Glomerular visceral epithelial cell (primary cell): ENCODE results near the gene ABCA7.

Source experiments
- DNase-seq: peaks from one replicate; pipeline ENCODE4 v3.0.0-alpha.2; 2016; ENCODE audit errors: extremely low spot score

Gene ABCA7

GRCh38 chr19:1055886-1056620 is 16.1 kb downstream of the ABCA7 start:
- DNase-seq, result no peak

DNA sequence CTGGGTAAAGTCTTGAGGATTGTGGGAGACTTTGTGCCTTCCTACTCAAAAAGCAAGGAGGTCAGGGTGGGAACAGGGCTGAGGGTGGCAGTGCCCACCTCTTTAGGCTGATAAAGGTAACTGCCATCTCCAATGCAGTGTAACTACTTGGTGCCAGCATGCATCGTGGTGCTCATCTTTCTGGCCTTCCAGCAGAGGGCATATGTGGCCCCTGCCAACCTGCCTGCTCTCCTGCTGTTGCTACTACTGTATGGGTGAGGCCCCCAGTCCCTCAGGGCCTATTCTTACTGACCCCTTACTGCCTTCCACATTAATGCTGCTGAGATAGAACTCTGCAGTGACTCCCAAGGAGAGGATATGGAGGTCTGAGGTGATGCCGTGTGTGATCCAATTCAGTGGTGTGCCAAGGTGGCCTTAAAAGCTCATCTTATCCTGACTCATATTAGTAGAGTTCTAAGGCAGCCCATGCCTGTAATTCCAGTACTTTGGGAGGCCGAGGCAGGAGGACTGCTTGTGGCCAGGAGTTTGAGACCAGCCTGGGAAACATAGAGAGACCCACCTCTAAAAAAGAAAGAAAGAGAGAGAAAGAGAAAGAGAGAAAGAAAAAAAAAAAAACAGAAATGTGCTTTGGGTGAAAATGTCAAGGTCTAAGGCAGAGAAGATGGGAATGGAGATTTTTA is 17.4 kb downstream of the ABCA7 start:
- DNase-seq, result no peak

DNA sequence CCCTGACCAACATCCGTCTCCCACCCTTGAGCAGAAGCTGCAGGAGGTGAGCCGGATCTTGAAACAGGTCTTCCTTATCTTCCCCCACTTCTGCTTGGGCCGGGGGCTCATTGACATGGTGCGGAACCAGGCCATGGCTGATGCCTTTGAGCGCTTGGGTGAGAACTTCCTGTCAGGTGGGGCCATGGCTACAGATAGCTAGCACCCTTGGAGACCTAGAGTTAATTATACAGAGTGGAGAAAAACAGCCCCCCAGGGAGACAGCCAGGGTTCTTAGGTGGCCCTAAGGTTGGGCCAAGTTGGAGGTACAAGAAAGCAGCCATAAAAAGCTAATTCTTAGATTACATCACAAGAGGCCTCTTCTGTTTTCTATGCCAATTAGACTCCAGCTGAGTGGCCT is 18.2 kb downstream of the ABCA7 start:
- no peak for DNase-seq

DNA sequence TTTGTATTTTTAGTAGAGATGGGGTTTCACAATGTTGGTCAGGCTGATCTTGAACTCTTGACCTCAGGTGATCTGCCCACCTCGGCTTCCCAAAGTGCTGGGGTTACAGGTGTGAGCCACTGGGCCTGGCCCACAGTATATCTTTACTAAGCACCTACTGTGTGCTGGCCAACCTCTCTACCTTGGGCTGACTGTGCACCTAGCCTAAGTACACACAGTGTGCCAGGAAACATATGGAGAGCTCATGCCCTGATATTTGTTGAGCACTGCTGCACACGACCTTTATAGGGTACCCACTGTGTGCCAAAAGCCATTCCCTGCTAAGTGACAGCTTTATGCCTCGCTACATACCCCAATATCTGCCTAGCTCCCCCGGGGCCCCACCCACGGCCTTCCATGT is 20.8 kb downstream of the ABCA7 start:
- no peak for DNase-seq

DNA sequence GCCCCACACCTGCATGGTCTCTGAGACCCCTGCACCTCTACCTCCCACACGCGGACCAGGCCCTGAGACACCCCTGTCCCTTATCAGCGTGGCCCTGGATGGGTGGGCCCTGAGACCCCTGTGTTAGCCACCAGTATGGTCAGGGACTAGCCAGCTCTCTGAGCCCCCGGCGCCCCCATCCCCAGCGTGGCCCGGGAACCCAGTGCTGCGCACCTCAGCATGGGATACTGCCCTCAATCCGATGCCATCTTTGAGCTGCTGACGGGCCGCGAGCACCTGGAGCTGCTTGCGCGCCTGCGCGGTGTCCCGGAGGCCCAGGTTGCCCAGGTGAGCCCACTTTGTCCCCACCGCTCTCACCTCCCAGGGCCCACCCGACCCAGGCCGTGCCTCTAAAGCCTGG is 22.1 kb downstream of the ABCA7 start:
- DNase-seq, result no peak

- no peak for DNase-seq
These were observed 22.6 kb downstream of the ABCA7 start for GRCh38 chr19:1062387-1063029.

DNA sequence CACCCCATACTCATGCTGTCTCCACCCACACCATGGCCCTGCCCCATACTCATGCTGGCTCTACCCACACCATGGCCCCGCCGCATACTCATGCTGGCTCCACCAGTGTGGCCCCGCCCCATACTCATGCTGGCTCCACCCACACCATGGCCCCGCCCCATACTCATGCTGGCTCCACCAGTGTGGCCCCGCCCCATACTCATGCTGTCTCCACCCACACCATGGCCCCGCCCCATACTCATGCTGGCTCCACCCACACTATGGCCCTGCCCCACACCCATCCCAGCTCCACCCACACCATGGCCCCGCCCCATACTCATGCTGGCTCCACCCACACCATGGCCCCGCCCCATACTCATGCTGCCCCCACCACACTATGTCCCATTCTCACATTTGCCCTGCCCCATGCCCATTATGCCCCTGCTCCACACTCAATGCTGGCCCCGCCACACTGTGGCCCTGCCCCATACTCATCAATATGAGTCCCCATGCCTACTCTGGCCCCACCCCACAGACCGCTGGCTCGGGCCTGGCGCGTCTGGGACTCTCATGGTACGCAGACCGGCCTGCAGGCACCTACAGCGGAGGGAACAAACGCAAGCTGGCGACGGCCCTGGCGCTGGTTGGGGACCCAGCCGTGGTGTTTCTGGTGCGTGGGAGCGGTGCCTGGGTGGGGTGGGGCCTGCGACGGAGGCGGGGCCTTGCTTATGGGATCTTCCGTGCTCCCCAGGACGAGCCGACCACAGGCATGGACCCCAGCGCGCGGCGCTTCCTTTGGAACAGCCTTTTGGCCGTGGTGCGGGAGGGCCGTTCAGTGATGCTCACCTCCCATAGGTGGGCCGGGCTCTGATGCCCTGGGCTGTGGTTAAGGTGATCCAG is 23.4 kb downstream of the ABCA7 start:
- no peak for DNase-seq

- DNase-seq, result no peak
These were observed 24.2 kb downstream of the ABCA7 start for GRCh38 chr19:1063909-1064660.

GRCh38 chr19:1064661-1065605 is 25.0 kb downstream of the ABCA7 start:
- DNase-seq, result peak; percentile 65

- DNase-seq, result peak; percentile 45
These were observed 25.8 kb downstream of the ABCA7 start for GRCh38 chr19:1065606-1066109.

- DNase-seq, result no peak
These were observed 26.4 kb downstream of the ABCA7 start for GRCh38 chr19:1066251-1066747.

DNA sequence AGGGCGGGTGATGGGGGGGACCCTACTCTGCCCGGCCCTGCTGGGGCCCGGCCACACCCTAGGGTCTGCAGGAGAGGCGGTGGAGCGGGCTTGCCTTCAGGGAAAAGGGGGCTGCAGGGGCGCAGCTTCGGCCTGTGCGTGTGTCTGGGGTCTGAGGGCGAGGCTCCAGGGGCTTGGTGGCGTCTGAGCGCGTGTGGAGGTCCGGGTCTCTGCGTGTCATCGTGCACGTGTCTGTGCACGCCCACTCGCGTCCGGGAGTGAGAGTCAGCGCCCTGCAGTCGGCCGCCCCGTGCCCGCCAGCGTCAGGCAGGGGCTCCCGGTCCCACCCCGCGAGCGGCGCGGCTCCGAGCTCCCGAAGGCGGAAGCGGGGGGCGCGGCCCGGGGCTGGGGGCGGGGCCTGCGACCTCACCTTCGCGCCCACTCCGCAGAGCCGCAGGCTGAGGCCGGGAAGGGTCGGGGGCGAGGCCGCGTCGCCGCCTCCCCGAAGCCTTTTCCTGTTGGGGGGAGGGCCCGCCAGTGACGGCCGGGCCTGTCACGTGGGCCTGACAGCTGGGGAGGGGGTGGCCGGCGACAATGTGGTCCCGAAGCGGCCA is 26.9 kb downstream of the ABCA7 start, which contains the start of gene ARHGAP45:
Gene ARHGAP45, plus strand, starts transcription at position 420 of the 593 bp plus-strand sequence. CDS start 239 bp downstream, outside the sequence.
- no peak for DNase-seq

DNA sequence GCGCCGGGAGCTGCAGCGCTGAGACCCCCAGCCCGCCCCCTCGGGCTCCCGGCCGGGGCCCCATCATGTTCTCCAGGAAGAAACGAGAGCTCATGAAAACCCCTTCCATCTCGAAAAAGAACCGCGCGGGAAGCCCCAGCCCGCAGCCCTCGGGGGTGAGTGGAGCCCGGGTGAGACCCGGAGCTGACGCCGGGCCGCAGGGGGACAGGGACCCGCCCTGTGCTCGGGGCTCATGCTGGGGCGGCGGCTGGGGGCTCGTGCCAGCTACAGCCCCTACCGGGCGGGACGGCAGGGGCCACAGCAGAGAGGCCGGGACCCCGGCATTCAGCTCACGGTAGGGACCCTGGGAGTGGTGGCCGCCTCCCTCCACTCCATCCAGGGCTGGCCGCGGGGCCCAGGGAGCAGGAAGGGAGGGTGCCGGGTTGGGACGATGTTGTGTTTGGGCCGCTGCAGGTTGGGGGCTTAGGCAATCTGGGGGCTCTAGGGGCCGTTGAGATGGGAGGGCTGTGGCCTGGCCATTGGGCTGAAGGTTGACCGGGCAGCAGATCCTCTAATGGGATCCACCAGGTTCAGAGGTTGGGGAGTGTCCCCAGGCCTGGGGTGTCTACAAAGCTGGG is 27.5 kb downstream of the ABCA7 start:
- no peak for DNase-seq

GRCh38 chr19:1068009-1069001 is 28.4 kb downstream of the ABCA7 start:
- DNase-seq, result no peak

GRCh38 chr19:1069009-1069779 is 29.3 kb downstream of the ABCA7 start:
- DNase-seq, result no peak

GRCh38 chr19:1070576-1070930 is 30.6 kb downstream of the ABCA7 start:
- DNase-seq, result no peak
